ENCODE measurements around the gene FHIT.

Gene FHIT

GRCh38 chr3:59927056-59927455 lies 1324.2 kb downstream of the FHIT start:
- no peak overlapping the region for H3K27ac Mint-ChIP-seq
- no peaks in the 10 kb centered on the region for H3K27me3 Mint-ChIP-seq (ENCODE audit: low read depth)
- no peak for TF ChIP-seq CTCF (IDR thresholded peaks at IDR 0.05; ENCODE audit: unreplicated experiment in 3 of 3)
- no peaks in the 10 kb centered on the region for H3K36me3 Mint-ChIP-seq (ENCODE audit: low read depth)
- H3K9me3 Mint-ChIP-seq, result no peaks in the 10 kb centered on the region
- H3K4me3 Mint-ChIP-seq, result no peak overlapping the region
- H3K4me1 Mint-ChIP-seq, result no peaks in the 10 kb centered on the region

- Mint-ChIP-seq H3K27me3 (ENCODE audit: low read depth) (no peaks in the 10 kb centered on the region), H3K36me3 (ENCODE audit: low read depth) (no peaks in the 10 kb centered on the region), H3K4me1 (no peaks in the 10 kb centered on the region), H3K9me3 (no peaks in the 10 kb centered on the region), H3K27ac (no peak overlapping the region), H3K4me3 (no peak overlapping the region)
- TF ChIP-seq CTCF (IDR thresholded peaks at IDR 0.05; ENCODE audit: unreplicated experiment in 3 of 3), result no peak
Observed at GRCh38 chr3:59925946-59926345, 1325.3 kb downstream of the FHIT start.

GRCh38 chr3:59922192-59922591 lies 1329.1 kb downstream of the FHIT start:
- Mint-ChIP-seq H3K9me3 (no peaks in the 10 kb centered on the region), H3K4me1 (no peaks in the 10 kb centered on the region), H3K36me3 (ENCODE audit: low read depth) (no peaks in the 10 kb centered on the region), H3K27ac (no peak overlapping the region), H3K27me3 (ENCODE audit: low read depth) (peaks cover 7% of the 10 kb centered on the region), H3K4me3 (no peak overlapping the region)
- TF ChIP-seq CTCF (IDR thresholded peaks at IDR 0.05; ENCODE audit: unreplicated experiment in 3 of 3), result no peak

- TF ChIP-seq CTCF (IDR thresholded peaks at IDR 0.05; ENCODE audit: unreplicated experiment in 3 of 3), result no peak
- no peak overlapping the region for H3K27ac Mint-ChIP-seq
- no peak overlapping the region for H3K4me3 Mint-ChIP-seq
Observed at GRCh38 chr3:59920822-59921221, 1330.4 kb downstream of the FHIT start.

GRCh38 chr3:59919586-59919985 lies 1331.7 kb downstream of the FHIT start:
- H3K27me3 Mint-ChIP-seq (ENCODE audit: low read depth), result peaks cover 7% of the 10 kb centered on the region
- no peak overlapping the region for H3K27ac Mint-ChIP-seq
- H3K9me3 Mint-ChIP-seq, result no peaks in the 10 kb centered on the region
- no peak for TF ChIP-seq CTCF (IDR thresholded peaks at IDR 0.05; ENCODE audit: unreplicated experiment in 3 of 3)
- H3K4me3 Mint-ChIP-seq, result no peak overlapping the region
- H3K36me3 Mint-ChIP-seq (ENCODE audit: low read depth), result no peaks in the 10 kb centered on the region
- no peaks in the 10 kb centered on the region for H3K4me1 Mint-ChIP-seq

More at GRCh38 chr3:59920822-59921221, 1330.4 kb downstream of the FHIT start:
- H3K9me3 Mint-ChIP-seq, result no peaks in the 10 kb centered on the region
- no peaks in the 10 kb centered on the region for H3K36me3 Mint-ChIP-seq (ENCODE audit: low read depth)
- peaks cover 7% of the 10 kb centered on the region for H3K27me3 Mint-ChIP-seq (ENCODE audit: low read depth)
- no peaks in the 10 kb centered on the region for H3K4me1 Mint-ChIP-seq

GRCh38 chr3:59914251-59914650 lies 1337.0 kb downstream of the FHIT start:
- Mint-ChIP-seq H3K36me3 (ENCODE audit: low read depth) (no peaks in the 10 kb centered on the region), H3K4me1 (no peaks in the 10 kb centered on the region), H3K27me3 (ENCODE audit: low read depth) (peaks cover 8% of the 10 kb centered on the region), H3K27ac (no peak overlapping the region), H3K4me3 (no peak overlapping the region), H3K9me3 (no peaks in the 10 kb centered on the region)
- TF ChIP-seq CTCF (IDR thresholded peaks at IDR 0.05; ENCODE audit: unreplicated experiment in 3 of 3), result no peak

All from nephron (organoid).